GM23338 (cell line): ENCODE measurements around the gene SLC24A4. TPM values are rescaled to one million over a fixed set of nuclear protein-coding genes. Genes with fewer than 3 reads are reported as not detected.

Source experiments
- ATAC-seq: fragments of 200-7000 bp; cut with Tn5 transposase; 3 replicates; pipeline ENCODE4 v1.9.1; 2020
- DNase-seq: peaks from one replicate; pipeline ENCODE4 v3.0.0-alpha.2; 2015; ENCODE audit warnings: low spot score
- H2AFZ ChIP-seq: fragments of 200-600 bp; sonication (generic); 2 replicates; pipeline ENCODE4 v1.8.0; 2016; ENCODE audit warnings: antibody characterized with exemption, mild to moderate bottlenecking, moderate library complexity
- H3F3A ChIP-seq: fragments of 200-600 bp; sonication (generic); replicated peaks from 2 replicates; pipeline ENCODE4 v1.8.0; 2017; ENCODE audit warnings: antibody characterized with exemption, mixed run types, low read depth
- H3K27ac ChIP-seq: fragments of 200-600 bp; sonication (generic); 2 replicates; pipeline ENCODE4 v1.6.1; 2016; ENCODE audit warnings: low read depth
- H3K27me3 ChIP-seq: fragments of 200-600 bp; sonication (generic); 2 replicates; pipeline ENCODE4 v1.8.0; 2016; ENCODE audit warnings: mild to moderate bottlenecking, mixed run types, moderate library complexity; ENCODE audit not compliant: insufficient read depth
- H3K36me3 ChIP-seq: fragments of 200-600 bp; sonication (generic); 2 replicates; pipeline ENCODE4 v1.8.0; 2016; ENCODE audit warnings: mild to moderate bottlenecking; ENCODE audit not compliant: insufficient read depth
- H3K4me1 ChIP-seq: fragments of 200-600 bp; sonication (generic); 2 replicates; pipeline ENCODE4 v1.8.0; 2016; ENCODE audit warnings: mild to moderate bottlenecking, moderate library complexity; ENCODE audit not compliant: insufficient read depth
- H3K4me2 ChIP-seq: fragments of 200-600 bp; sonication (generic); 2 replicates; pipeline ENCODE4 v1.7.1; 2017; ENCODE audit warnings: mixed run types
- H3K4me3 ChIP-seq: fragments of 200-600 bp; sonication (generic); 2 replicates; pipeline ENCODE4 v1.6.1; 2016; ENCODE audit warnings: mixed run types
- H3K79me2 ChIP-seq: fragments of 200-600 bp; sonication (generic); replicated peaks from 2 replicates; pipeline ENCODE4 v1.8.0; 2017; ENCODE audit warnings: mild to moderate bottlenecking; ENCODE audit not compliant: insufficient read depth
- H3K9me2 ChIP-seq: fragments of 200-600 bp; sonication (generic); 2 replicates; pipeline ENCODE4 v1.8.0; 2017; ENCODE audit not compliant: insufficient read depth
- H4K20me1 ChIP-seq: fragments of 200-600 bp; sonication (generic); replicated peaks from 2 replicates; pipeline ENCODE4 v1.8.0; 2017; ENCODE audit warnings: mild to moderate bottlenecking; ENCODE audit not compliant: insufficient read depth
- H3K27ac Mint-ChIP-seq: 2 replicates; pipeline ENCODE4 v1.8.0; 2020; ENCODE audit warnings: inconsistent platforms, mild to moderate bottlenecking, moderate library complexity, mixed read lengths
- H3K27me3 Mint-ChIP-seq: 3 replicates; pipeline ENCODE4 v1.8.0; 2022; ENCODE audit warnings: low read depth, mild to moderate bottlenecking, moderate library complexity, mixed read lengths, inconsistent platforms; ENCODE audit not compliant: insufficient read depth, poor library complexity
- H3K36me3 Mint-ChIP-seq: 3 replicates; pipeline ENCODE4 v1.8.0; 2021; ENCODE audit warnings: low read depth, mild to moderate bottlenecking, inconsistent platforms, moderate library complexity, mixed read lengths
- H3K4me1 Mint-ChIP-seq: 3 replicates; pipeline ENCODE4 v1.8.0; 2020; ENCODE audit warnings: mild to moderate bottlenecking, inconsistent platforms, mixed read lengths
- H3K4me3 Mint-ChIP-seq: 3 replicates; pipeline ENCODE4 v1.8.0; 2021; ENCODE audit warnings: moderate library complexity, mild to moderate bottlenecking, inconsistent platforms, mixed read lengths
- H3K9me3 Mint-ChIP-seq: 3 replicates; pipeline ENCODE4 v1.8.0; 2020; ENCODE audit warnings: moderate library complexity, mild to moderate bottlenecking, inconsistent platforms, mixed read lengths
- EZH2 ChIP-seq: fragments of 200-600 bp; sonication (generic); IDR thresholded peaks from one replicate; pipeline ENCODE4 v1.8.0; 2017; ENCODE audit warnings: antibody characterized with exemption, mild to moderate bottlenecking, low read depth; ENCODE audit not compliant: unreplicated experiment
- JUNB ChIP-seq: IDR thresholded peaks from one replicate; pipeline ENCODE4 v1.6.1; 2016; ENCODE audit warnings: antibody characterized with exemption; ENCODE audit not compliant: unreplicated experiment
- POLR2AphosphoS5 ChIP-seq: IDR thresholded peaks from 2 replicates; pipeline ENCODE4 v1.6.1; 2016; ENCODE audit warnings: antibody characterized with exemption, low read depth
- ZNF114 ChIP-seq: fragments of 250-450 bp; sonication (Bioruptor Pico); IDR thresholded peaks from 2 replicates; pipeline ENCODE4 v1.5.0; 2020; ENCODE audit warnings: mild to moderate bottlenecking, moderate library complexity
- polyA plus RNA-seq: library from polyadenylated mRNA; unstranded; fragments of >200 nt; fragmentation: Nextera tagmentation; extraction: Ambion mirVana; gene quantifications from 2 replicates; pipeline ENCODE4 v1.2.1, GENCODE V29; 2016
- total RNA-seq: library from RNA; depleted of rRNA; stranded (reverse); fragments of >200 nt; shearing (Covaris generic); gene quantifications from 2 replicates; pipeline ENCODE4 v1.2.3, GENCODE V29; 2014
- TF ChIP-seq, protein P1 (sequence below): fragments of 250-450 bp; sonication (Bioruptor Pico); IDR thresholded peaks from 2 replicates; pipeline ENCODE4 v1.5.0; 2020; ENCODE audit warnings: mild to moderate bottlenecking, moderate library complexity

The SLC24A4 gene
- total and polyA plus RNA-seq, 2 experiments from 2014 or later = 0.06 to 0.38 TPM

GRCh38 chr14:92389598-92390158 is 66.7 kb downstream of the SLC24A4 start (continued):
- TF ChIP-seq POLR2AphosphoS5 = no peak
- TF ChIP-seq, protein P1, sequence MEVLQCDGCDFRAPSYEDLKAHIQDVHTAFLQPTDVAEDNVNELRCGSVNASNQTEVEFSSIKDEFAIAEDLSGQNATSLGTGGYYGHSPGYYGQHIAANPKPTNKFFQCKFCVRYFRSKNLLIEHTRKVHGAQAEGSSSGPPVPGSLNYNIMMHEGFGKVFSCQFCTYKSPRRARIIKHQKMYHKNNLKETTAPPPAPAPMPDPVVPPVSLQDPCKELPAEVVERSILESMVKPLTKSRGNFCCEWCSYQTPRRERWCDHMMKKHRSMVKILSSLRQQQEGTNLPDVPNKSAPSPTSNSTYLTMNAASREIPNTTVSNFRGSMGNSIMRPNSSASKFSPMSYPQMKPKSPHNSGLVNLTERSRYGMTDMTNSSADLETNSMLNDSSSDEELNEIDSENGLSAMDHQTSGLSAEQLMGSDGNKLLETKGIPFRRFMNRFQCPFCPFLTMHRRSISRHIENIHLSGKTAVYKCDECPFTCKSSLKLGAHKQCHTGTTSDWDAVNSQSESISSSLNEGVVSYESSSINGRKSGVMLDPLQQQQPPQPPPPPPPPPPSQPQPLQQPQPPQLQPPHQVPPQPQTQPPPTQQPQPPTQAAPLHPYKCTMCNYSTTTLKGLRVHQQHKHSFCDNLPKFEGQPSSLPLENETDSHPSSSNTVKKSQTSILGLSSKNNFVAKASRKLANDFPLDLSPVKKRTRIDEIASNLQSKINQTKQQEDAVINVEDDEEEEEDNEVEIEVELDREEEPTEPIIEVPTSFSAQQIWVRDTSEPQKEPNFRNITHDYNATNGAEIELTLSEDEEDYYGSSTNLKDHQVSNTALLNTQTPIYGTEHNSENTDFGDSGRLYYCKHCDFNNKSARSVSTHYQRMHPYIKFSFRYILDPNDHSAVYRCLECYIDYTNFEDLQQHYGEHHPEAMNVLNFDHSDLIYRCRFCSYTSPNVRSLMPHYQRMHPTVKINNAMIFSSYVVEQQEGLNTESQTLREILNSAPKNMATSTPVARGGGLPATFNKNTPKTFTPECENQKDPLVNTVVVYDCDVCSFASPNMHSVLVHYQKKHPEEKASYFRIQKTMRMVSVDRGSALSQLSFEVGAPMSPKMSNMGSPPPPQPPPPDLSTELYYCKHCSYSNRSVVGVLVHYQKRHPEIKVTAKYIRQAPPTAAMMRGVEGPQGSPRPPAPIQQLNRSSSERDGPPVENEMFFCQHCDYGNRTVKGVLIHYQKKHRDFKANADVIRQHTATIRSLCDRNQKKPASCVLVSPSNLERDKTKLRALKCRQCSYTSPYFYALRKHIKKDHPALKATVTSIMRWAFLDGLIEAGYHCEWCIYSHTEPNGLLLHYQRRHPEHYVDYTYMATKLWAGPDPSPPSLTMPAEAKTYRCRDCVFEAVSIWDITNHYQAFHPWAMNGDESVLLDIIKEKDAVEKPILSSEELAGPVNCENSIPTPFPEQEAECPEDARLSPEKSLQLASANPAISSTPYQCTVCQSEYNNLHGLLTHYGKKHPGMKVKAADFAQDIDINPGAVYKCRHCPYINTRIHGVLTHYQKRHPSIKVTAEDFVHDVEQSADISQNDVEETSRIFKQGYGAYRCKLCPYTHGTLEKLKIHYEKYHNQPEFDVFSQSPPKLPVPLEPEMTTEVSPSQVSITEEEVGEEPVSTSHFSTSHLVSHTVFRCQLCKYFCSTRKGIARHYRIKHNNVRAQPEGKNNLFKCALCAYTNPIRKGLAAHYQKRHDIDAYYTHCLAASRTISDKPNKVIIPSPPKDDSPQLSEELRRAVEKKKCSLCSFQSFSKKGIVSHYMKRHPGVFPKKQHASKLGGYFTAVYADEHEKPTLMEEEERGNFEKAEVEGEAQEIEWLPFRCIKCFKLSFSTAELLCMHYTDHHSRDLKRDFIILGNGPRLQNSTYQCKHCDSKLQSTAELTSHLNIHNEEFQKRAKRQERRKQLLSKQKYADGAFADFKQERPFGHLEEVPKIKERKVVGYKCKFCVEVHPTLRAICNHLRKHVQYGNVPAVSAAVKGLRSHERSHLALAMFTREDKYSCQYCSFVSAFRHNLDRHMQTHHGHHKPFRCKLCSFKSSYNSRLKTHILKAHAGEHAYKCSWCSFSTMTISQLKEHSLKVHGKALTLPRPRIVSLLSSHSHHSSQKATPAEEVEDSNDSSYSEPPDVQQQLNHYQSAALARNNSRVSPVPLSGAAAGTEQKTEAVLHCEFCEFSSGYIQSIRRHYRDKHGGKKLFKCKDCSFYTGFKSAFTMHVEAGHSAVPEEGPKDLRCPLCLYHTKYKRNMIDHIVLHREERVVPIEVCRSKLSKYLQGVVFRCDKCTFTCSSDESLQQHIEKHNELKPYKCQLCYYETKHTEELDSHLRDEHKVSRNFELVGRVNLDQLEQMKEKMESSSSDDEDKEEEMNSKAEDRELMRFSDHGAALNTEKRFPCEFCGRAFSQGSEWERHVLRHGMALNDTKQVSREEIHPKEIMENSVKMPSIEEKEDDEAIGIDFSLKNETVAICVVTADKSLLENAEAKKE (CRISPR knock-in tag) = no peak

GRCh38 chr14:92391726-92392125 is 68.8 kb downstream of the SLC24A4 start:
- Histone ChIP-seq H3F3A (no peaks in the 10 kb centered on the region), H3K36me3 (no peaks in the 10 kb centered on the region), H3K27me3 (no peaks in the 10 kb centered on the region), H2AFZ (no peak overlapping the region), H3K9me2 (no peaks in the 10 kb centered on the region), H3K79me2 (no peaks in the 10 kb centered on the region), H3K27ac (no peak overlapping the region), H4K20me1 (no peaks in the 10 kb centered on the region), H3K4me3 (no peak overlapping the region), H3K4me2 (no peak overlapping the region), H3K4me1 (peaks cover 6% of the 10 kb centered on the region)
- no peak overlapping the region for H3K4me3 Mint-ChIP-seq
- peaks cover 17% of the 10 kb centered on the region for H3K4me1 Mint-ChIP-seq
- ATAC-seq (no peak), DNase-seq (no peak)
- TF ChIP-seq JUNB (no peak), ZNF114 (no peak)
- no peak overlapping the region for H3K27ac Mint-ChIP-seq
- no peaks in the 10 kb centered on the region; the same call in 2 of the 3 replicates for H3K9me3 Mint-ChIP-seq
- H3K27me3 Mint-ChIP-seq = peaks cover 10% of the 10 kb centered on the region
- H3K36me3 Mint-ChIP-seq = no peaks in the 10 kb centered on the region

- no peaks in the 10 kb centered on the region for H3K79me2 ChIP-seq
- H3K27me3 ChIP-seq = no peaks in the 10 kb centered on the region
- H3K4me1 ChIP-seq = peaks cover 16% of the 10 kb centered on the region
- DNase-seq = no peak
- no peaks in the 10 kb centered on the region; the same call in 1 of the 3 replicates for H3K9me3 Mint-ChIP-seq
- no peak overlapping the region for H3K27ac Mint-ChIP-seq
- no peak overlapping the region for H2AFZ ChIP-seq
- H3F3A ChIP-seq = no peaks in the 10 kb centered on the region
- peaks cover 10% of the 10 kb centered on the region for H3K27me3 Mint-ChIP-seq
- no peaks in the 10 kb centered on the region for H3K9me2 ChIP-seq
- peaks cover 24% of the 10 kb centered on the region for H3K4me1 Mint-ChIP-seq
- no peak overlapping the region for H3K4me2 ChIP-seq
- no peak for ATAC-seq
- no peaks in the 10 kb centered on the region for H4K20me1 ChIP-seq
- H3K36me3 Mint-ChIP-seq = no peaks in the 10 kb centered on the region
- H3K4me3 ChIP-seq = no peak overlapping the region
- H3K36me3 ChIP-seq = no peaks in the 10 kb centered on the region
- no peak overlapping the region for H3K27ac ChIP-seq
- no peak overlapping the region for H3K4me3 Mint-ChIP-seq
- TF ChIP-seq EZH2 = no peak
- TF ChIP-seq, protein P1 (CRISPR knock-in tag) = no peak
Measured at GRCh38 chr14:92392711-92393110, 69.7 kb downstream of the SLC24A4 start.
